Activated B cell treated with CpG ODN at 0.5 μM for 24 hours (primary cell): ENCODE results near the gene PCDHGA1. TPM values are rescaled to one million over a fixed set of nuclear protein-coding genes. Genes with fewer than 3 reads are reported as not detected.
A peak's percentile ranks its signal among the peaks of the same experiment; 100 is the strongest.

Experiments
- ATAC-seq: fragments of 200-7000 bp; cut with Tn5 transposase; one replicate; pipeline ENCODE4 v1.10.0; 2021; ENCODE audit warnings: low read depth, mild to moderate bottlenecking, moderate library complexity
- CTCF ChIA-PET: fragments of 350-600 bp; sonication (Branson Sonifier 250); formaldehyde crosslinking; loops from one replicate; lab custom pipeline; 2021; ENCODE audit warnings: antibody characterized with exemption; lab: Charles Lee
- POLR2A ChIA-PET: fragments of 350-600 bp; sonication (Branson Sonifier 250); formaldehyde crosslinking; loops from one replicate; lab custom pipeline; 2021; ENCODE audit warnings: antibody characterized with exemption; lab: Charles Lee
- DNase-seq: peaks from one replicate; pipeline ENCODE4 v3.0.0; 2022
- H3K27ac Mint-ChIP-seq: one replicate; pipeline ENCODE4 v1.8.0; 2020; ENCODE audit warnings: mixed read lengths
- H3K27me3 Mint-ChIP-seq: one replicate; pipeline ENCODE4 v1.8.0; 2021; ENCODE audit warnings: mixed read lengths
- H3K36me3 Mint-ChIP-seq: one replicate; pipeline ENCODE4 v1.8.0; 2021; ENCODE audit warnings: low read depth, mixed read lengths
- H3K4me1 Mint-ChIP-seq: one replicate; pipeline ENCODE4 v1.8.0; 2021; ENCODE audit warnings: mixed read lengths
- H3K4me3 Mint-ChIP-seq: one replicate; pipeline ENCODE4 v1.8.0; 2020; ENCODE audit warnings: mild to moderate bottlenecking, mixed read lengths
- H3K9me3 Mint-ChIP-seq: one replicate; pipeline ENCODE4 v1.8.0; 2020; ENCODE audit warnings: mixed read lengths
- CTCF ChIP-seq: fragments of 200-600 bp; IDR thresholded peaks from one replicate; pipeline ENCODE4 v1.8.0; 2022; ENCODE audit warnings: antibody characterized with exemption, mild to moderate bottlenecking
- intact Hi-C: fragments of 100-400 bp; cut with micrococcal nuclease; formaldehyde crosslinking; loops from one replicate; pipeline ENCODE4 v1.15.1; 2024
- total RNA-seq: library from RNA; stranded (reverse); gene quantifications from 2 replicates; pipeline ENCODE4 v1.2.3, GENCODE V29; 2022

The PCDHGA1 gene
- total RNA-seq, 1 donor from 2014 or later: 0.29 TPM

- no peak for ATAC-seq
- TF ChIP-seq CTCF: no peak
- intact Hi-C loops: no loop called here
- H3K27ac Mint-ChIP-seq: no peak overlapping the region
- H3K4me1 Mint-ChIP-seq: peaks cover 14% of the 10 kb centered on the region
- peaks cover 12% of the 10 kb centered on the region for H3K36me3 Mint-ChIP-seq
- ChIA-PET CTCF (no interaction called here), POLR2A (interaction anchor here (0.8 kb wide), 1 partner anchor 189 kb away, joined by 3 read pairs; the partner anchor contains the start of gene PCDHB8)
- H3K4me3 Mint-ChIP-seq: no peak overlapping the region
- peaks cover 29% of the 10 kb centered on the region for H3K9me3 Mint-ChIP-seq
- DNase-seq: no peak
- peaks cover 55% of the 10 kb centered on the region for H3K27me3 Mint-ChIP-seq
These were observed 35.9 kb downstream of the PCDHGA1 start for GRCh38 chr5:141366016-141366896.

- ChIA-PET CTCF (interaction anchor here (0.6 to 2.8 kb wide), 12 partner anchors 20 to 508 kb away, joined by 3 to 23 read pairs (median 4); partner anchors contain the start of genes PCDH1, PCDHGB1, PCDHGB5 and TAF7), POLR2A (interaction anchor here (0.6 kb wide), 2 partner anchors 44 to 220 kb away, joined by 3 to 4 read pairs; no protein-coding TSS in a partner anchor)
- ATAC-seq (peak; percentile 64), DNase-seq (no peak)
- Mint-ChIP-seq H3K4me3 (peak within 1 kb of the TSS; percentile 81), H3K27me3 (peaks cover 54% of the 10 kb centered on the region), H3K36me3 (peaks cover 5% of the 10 kb centered on the region), H3K27ac (no peak within 1 kb of the TSS), H3K4me1 (peaks cover 7% of the 10 kb centered on the region), H3K9me3 (peaks cover 22% of the 10 kb centered on the region)
- TF ChIP-seq CTCF: no peak
- intact Hi-C loops: loop anchor here (1.0 to 5.0 kb wide), 2 partner anchors 42 to 194 kb away; partner anchors contain the start of gene PCDHGA10
These were observed 39.9 kb downstream of the PCDHGA1 start, which contains the start of gene PCDHGB3 for GRCh38 chr5:141369994-141370848. PCDHGB3 (plus strand) TSS chr5:141370242; CDS start chr5:141370395, 153 bp downstream.

- Mint-ChIP-seq H3K27ac (no peak overlapping the region), H3K36me3 (no peaks in the 10 kb centered on the region), H3K4me1 (peaks cover 7% of the 10 kb centered on the region), H3K9me3 (peaks cover 17% of the 10 kb centered on the region), H3K27me3 (peaks cover 43% of the 10 kb centered on the region), H3K4me3 (no peak overlapping the region)
- DNase-seq (no peak), ATAC-seq (no peak)
- ChIA-PET POLR2A (no interaction called here), CTCF (interaction anchor here (2.8 kb wide), 1 partner anchor 192 kb away, joined by 23 read pairs; no protein-coding TSS in a partner anchor)
- intact Hi-C loops: loop anchor here (5.0 kb wide), 1 partner anchor 40 kb away; the partner anchor contains the start of gene PCDHGA10
- TF ChIP-seq CTCF: no peak
These were observed 41.5 kb downstream of the PCDHGA1 start for GRCh38 chr5:141371572-141372475.

GRCh38 chr5:141373673-141374317 lies 43.5 kb downstream of the PCDHGA1 start, which contains the start of gene PCDHGA6:
PCDHGA6 (plus strand) TSS chr5:141373891; CDS start chr5:141374084, 193 bp downstream.
- Mint-ChIP-seq H3K27me3 (peaks cover 37% of the 10 kb centered on the region), H3K27ac (no peak within 1 kb of the TSS), H3K9me3 (peaks cover 22% of the 10 kb centered on the region), H3K4me1 (peaks cover 7% of the 10 kb centered on the region), H3K4me3 (peak within 1 kb of the TSS; percentile 12), H3K36me3 (no peaks in the 10 kb centered on the region)
- CTCF ChIA-PET: interaction anchor here (1.3 kb wide), 1 partner anchor 24 kb away, joined by 3 read pairs; the partner anchor contains the start of gene PCDHGB5
- POLR2A ChIA-PET: no interaction called here
- ATAC-seq (no peak), DNase-seq (no peak)
- intact Hi-C loops: loop anchor here (1.0 to 5.0 kb wide), 2 partner anchors 39 to 185 kb away; partner anchors contain the start of gene PCDHGA10
- TF ChIP-seq CTCF: no peak
